Measurements from ENCODE around the gene RAPSN.
A peak's percentile ranks its signal among the peaks of the same experiment; 100 is the strongest.

The RAPSN gene

GRCh38 chr11:47448566-47449427 is at the start of gene RAPSN:
Gene RAPSN, minus strand, starts transcription at chr11:47449136. Its CDS starts 172 bp downstream, at chr11:47448964.
- Mint-ChIP-seq H3K36me3 (ENCODE audit: low read depth) (no peaks in the 10 kb centered on the region), H3K4me3 (no peak within 1 kb of the TSS), H3K27me3 (no peaks in the 10 kb centered on the region), H3K27ac (no peak within 1 kb of the TSS), H3K9me3 (no peaks in the 10 kb centered on the region), H3K4me1 (ENCODE audit: low read depth) (no peaks in the 10 kb centered on the region)

DNA sequence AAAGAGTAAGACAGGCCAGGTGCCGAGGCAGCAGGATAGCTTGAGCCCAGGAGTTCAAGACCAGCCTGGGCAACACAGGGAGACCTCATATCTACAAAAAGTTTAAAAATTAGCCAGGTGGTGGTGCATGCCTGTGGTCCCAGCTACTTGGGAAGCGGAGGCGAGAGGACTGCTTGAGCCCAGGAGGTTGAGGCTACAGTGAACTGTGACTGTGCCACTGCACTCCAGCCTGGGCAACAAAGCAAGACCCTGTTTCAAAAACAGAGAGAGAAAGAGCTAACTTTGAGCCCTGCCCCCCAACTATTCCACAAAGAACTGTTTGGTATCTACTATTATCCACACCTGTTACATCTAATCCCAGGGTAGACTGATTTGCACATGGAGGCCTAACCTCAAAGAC is 49.2 kb upstream of the RAPSN start:
- Mint-ChIP-seq H3K27me3 (no peaks in the 10 kb centered on the region), H3K9me3 (no peaks in the 10 kb centered on the region), H3K4me3 (no peak overlapping the region), H3K4me1 (ENCODE audit: low read depth) (peaks cover 43% of the 10 kb centered on the region), H3K27ac (peak overlapping the region; percentile 17), H3K36me3 (ENCODE audit: low read depth) (peaks cover 47% of the 10 kb centered on the region)

DNA sequence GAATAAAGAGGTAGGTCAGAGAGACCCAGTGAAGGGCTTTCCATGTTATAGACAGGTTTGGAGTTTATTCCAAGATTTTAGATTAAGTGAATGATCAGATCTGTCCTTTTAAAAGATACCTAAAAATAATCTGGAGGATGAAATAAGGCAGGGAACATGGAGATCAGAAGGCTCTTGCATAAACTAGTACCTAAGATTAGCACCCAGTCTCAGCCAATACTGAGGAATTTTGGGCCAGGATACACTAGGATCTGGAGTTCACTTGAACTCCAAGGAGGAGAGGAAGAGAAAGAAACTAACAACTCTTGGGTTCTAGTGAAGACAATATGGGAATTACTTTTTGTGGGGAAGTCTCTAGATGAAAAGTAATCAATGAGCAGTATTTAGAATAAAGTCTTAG is 47.9 kb upstream of the RAPSN start:
- H3K27ac Mint-ChIP-seq, result no peak overlapping the region
- H3K4me3 Mint-ChIP-seq, result no peak overlapping the region
- H3K9me3 Mint-ChIP-seq, result no peaks in the 10 kb centered on the region
- H3K4me1 Mint-ChIP-seq (ENCODE audit: low read depth), result peaks cover 41% of the 10 kb centered on the region
- peaks cover 42% of the 10 kb centered on the region for H3K36me3 Mint-ChIP-seq (ENCODE audit: low read depth)
- H3K27me3 Mint-ChIP-seq, result no peaks in the 10 kb centered on the region

DNA sequence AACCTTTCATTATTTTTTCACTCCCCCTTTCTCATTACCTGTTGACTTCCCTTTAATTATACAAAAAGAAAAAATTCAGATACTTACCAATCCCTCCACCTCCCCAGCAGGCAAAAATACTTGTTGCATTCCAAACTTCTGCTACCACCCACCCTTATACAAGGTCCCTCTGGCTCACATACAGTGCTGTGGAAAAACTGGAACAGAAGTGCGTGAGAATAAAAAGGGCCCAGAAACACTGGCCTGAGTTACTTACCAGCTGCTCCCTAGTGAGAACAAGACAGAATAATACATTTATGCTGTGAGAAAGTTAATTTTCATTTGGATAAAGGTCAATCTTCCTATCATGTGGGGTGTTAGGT is 46.9 kb upstream of the RAPSN start:
- H3K27me3 Mint-ChIP-seq, result no peaks in the 10 kb centered on the region
- no peak overlapping the region for H3K27ac Mint-ChIP-seq
- no peak overlapping the region for H3K4me3 Mint-ChIP-seq
- H3K36me3 Mint-ChIP-seq (ENCODE audit: low read depth), result peaks cover 36% of the 10 kb centered on the region
- H3K4me1 Mint-ChIP-seq (ENCODE audit: low read depth), result peaks cover 36% of the 10 kb centered on the region
- no peaks in the 10 kb centered on the region for H3K9me3 Mint-ChIP-seq

DNA sequence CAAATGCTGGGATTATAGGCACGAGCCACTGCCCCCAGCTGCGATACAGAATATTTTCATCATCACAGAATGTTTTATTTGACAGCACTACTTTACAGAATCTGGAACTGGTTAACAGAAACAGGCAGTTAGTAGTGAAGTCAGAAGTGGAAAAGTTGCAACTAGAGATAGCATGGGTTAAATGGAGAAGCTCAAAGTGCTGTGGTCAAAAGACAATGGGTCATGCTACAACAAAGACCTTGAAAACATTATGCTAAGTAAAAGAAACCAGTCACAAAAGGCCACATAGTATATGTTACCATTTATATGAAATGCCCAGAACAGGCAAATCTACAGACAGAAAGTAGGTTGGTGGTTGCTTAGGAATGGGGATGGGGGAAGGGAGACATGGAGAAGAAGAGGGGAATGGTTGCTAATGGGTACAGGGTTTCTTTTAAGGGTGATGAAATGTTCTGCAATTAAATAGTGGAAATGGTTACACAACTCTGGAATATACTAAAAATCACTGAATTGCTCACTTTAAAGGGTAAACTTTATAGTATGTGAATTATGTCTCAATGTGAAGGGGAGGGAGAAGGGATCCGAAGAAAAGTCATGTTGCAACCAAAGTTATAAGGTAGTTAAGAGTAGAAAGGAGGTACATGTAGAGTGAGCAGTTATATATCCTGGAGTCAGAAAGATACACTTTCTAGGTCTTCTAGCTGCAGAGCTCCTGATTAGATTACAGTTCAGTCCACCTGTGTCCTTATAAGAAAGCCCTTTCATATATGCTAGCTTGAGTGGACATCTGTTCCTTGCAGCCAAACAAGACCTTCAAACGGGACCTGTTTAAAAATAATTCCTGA is 46.3 kb upstream of the RAPSN start:
- H3K36me3 Mint-ChIP-seq (ENCODE audit: low read depth), result peaks cover 30% of the 10 kb centered on the region
- no peaks in the 10 kb centered on the region for H3K9me3 Mint-ChIP-seq
- H3K4me3 Mint-ChIP-seq, result no peak overlapping the region
- no peaks in the 10 kb centered on the region for H3K27me3 Mint-ChIP-seq
- H3K27ac Mint-ChIP-seq, result no peak overlapping the region
- H3K4me1 Mint-ChIP-seq (ENCODE audit: low read depth), result peaks cover 30% of the 10 kb centered on the region

GRCh38 chr11:47489395-47489755 is 40.4 kb upstream of the RAPSN start:
- H3K9me3 Mint-ChIP-seq, result no peaks in the 10 kb centered on the region
- H3K4me3 Mint-ChIP-seq, result no peak overlapping the region
- peak overlapping the region; percentile 37 for H3K27ac Mint-ChIP-seq
- H3K27me3 Mint-ChIP-seq, result no peaks in the 10 kb centered on the region
- H3K36me3 Mint-ChIP-seq (ENCODE audit: low read depth), result peaks cover 54% of the 10 kb centered on the region
- peaks cover 39% of the 10 kb centered on the region for H3K4me1 Mint-ChIP-seq (ENCODE audit: low read depth)

DNA sequence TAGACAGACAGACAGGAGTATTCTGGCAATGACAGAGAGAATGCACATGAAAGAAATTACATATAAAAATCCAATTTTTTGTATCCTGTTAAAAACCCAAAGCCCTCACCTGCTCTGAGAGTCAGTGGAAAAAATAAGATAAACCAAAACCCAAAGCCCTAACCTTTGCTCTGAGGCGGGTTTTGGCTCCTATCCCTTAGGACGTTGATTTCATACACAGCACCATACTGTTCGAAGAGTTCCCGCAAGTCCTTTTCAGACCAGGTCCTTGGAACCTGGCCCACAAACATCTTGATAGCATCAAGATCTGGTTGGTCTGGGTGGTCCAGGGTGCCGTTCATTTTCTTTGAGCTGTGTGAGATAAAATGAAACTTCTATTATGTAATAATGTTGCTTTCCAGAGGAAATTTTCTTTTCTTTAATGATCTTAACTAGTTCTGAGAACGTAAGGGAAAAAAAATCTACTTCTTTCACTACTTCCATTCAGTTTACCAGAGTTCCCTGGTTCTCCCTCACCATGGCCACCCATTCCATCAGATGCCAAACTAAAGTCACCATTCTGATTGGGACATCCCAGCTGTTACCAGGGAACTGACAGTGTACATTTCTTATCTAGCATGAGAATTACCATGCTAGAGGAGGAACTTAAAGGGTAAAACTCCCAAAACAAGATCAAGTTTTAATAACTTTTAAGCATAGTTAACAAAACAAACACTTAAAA is 39.9 kb upstream of the RAPSN start:
- Mint-ChIP-seq H3K4me3 (no peak overlapping the region), H3K27me3 (no peaks in the 10 kb centered on the region), H3K9me3 (no peaks in the 10 kb centered on the region), H3K27ac (peak overlapping the region; percentile 37), H3K36me3 (ENCODE audit: low read depth) (peaks cover 54% of the 10 kb centered on the region), H3K4me1 (ENCODE audit: low read depth) (peaks cover 36% of the 10 kb centered on the region)

DNA sequence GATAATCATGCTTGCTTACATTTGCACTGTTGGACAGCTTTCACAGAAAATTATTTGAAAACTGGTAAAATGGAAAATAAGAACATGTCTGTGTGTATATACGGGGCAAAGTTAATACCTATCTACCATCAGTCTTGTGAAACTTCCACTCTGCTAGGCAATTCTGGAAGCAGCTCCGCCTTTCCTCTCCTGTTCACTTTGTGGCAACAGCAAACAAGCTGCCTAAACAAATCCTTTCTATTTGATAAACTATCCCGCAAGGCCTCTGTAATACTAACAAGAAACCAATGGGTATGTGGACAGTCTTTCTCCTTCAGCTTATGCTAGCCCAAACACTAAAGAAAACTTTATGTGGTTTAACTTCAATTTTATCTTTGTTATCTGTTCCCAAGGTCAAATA is 39.2 kb upstream of the RAPSN start:
- H3K9me3 Mint-ChIP-seq, result no peaks in the 10 kb centered on the region
- peaks cover 32% of the 10 kb centered on the region for H3K4me1 Mint-ChIP-seq (ENCODE audit: low read depth)
- peak overlapping the region; percentile 9 for H3K27ac Mint-ChIP-seq
- no peaks in the 10 kb centered on the region for H3K27me3 Mint-ChIP-seq
- H3K36me3 Mint-ChIP-seq (ENCODE audit: low read depth), result peaks cover 58% of the 10 kb centered on the region
- no peak overlapping the region for H3K4me3 Mint-ChIP-seq

DNA sequence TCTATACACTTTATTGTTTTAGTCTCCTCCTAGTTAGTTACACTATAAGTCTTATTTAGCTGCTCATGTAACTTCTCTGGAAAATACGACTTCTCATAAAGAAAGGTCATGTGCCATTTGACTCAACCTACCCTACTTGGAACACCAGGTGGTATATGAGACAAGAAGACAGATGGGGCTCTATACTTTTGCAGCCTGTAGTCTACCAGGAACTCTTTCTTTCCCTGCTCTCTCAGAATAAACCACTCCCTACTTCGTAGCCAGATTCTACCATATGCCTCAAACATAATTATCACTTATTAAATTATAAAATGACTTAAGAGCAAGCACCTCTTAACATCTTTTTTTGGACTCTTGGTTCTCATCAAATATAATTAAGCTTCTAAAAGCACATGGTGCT is 38.5 kb upstream of the RAPSN start:
- peaks cover 29% of the 10 kb centered on the region for H3K4me1 Mint-ChIP-seq (ENCODE audit: low read depth)
- no peaks in the 10 kb centered on the region for H3K9me3 Mint-ChIP-seq
- H3K36me3 Mint-ChIP-seq (ENCODE audit: low read depth), result peaks cover 58% of the 10 kb centered on the region
- peak overlapping the region; percentile 72 for H3K27ac Mint-ChIP-seq
- no peak overlapping the region for H3K4me3 Mint-ChIP-seq
- H3K27me3 Mint-ChIP-seq, result no peaks in the 10 kb centered on the region

DNA sequence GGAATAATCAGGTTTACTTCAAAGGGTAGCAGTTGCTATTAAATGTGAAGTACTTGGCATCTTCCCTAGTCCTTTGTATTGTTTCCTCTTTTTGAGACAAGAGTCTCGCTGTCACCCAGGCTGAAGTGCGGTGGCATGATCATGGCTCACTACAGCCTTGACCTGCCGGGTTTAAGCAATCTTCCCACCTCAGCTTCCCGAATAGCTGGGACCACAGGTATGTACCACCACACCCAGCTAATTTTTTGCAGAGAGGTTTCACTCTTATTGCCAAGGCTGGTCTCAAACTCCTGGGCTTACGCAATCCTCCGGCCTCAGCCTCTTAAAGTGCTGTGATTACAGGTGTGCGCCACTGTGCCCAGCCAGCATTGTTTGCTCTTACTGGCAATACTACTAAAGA is 36.2 kb upstream of the RAPSN start:
- Mint-ChIP-seq H3K4me3 (no peak overlapping the region), H3K9me3 (no peaks in the 10 kb centered on the region), H3K36me3 (ENCODE audit: low read depth) (peaks cover 79% of the 10 kb centered on the region), H3K27ac (no peak overlapping the region), H3K27me3 (no peaks in the 10 kb centered on the region), H3K4me1 (ENCODE audit: low read depth) (peaks cover 29% of the 10 kb centered on the region)

- H3K9me3 Mint-ChIP-seq, result no peaks in the 10 kb centered on the region
- peaks cover 88% of the 10 kb centered on the region for H3K36me3 Mint-ChIP-seq (ENCODE audit: low read depth)
Observed at GRCh38 chr11:47483457-47483856, 34.5 kb upstream of the RAPSN start.

DNA sequence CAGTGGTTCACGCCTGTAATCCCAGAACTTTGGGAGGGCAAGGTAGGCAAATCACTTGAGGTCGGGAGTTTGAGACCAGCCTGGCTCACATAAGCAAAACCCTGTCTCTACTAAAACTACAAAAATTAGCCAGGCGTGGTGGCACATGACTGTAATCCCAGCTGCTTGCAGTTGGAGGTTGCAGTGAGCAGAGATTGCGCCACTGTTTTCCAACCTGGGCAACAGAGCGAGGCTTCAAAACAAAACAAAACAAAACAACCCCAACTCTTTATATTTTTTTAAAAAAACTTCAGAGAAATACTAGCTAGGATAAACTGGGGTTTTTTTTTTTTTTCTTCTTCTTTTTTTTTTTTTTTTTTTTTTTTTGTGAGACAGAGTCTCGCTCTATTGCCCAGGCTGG is 31.8 kb upstream of the RAPSN start:
- Mint-ChIP-seq H3K4me3 (no peak overlapping the region), H3K27ac (no peak overlapping the region), H3K36me3 (ENCODE audit: low read depth) (peaks cover 80% of the 10 kb centered on the region), H3K4me1 (ENCODE audit: low read depth) (peaks cover 4% of the 10 kb centered on the region), H3K9me3 (no peaks in the 10 kb centered on the region), H3K27me3 (no peaks in the 10 kb centered on the region)

More at GRCh38 chr11:47483457-47483856, 34.5 kb upstream of the RAPSN start:
- Mint-ChIP-seq H3K4me1 (ENCODE audit: low read depth) (peaks cover 18% of the 10 kb centered on the region), H3K4me3 (no peak overlapping the region), H3K27ac (no peak overlapping the region), H3K27me3 (no peaks in the 10 kb centered on the region)

DNA sequence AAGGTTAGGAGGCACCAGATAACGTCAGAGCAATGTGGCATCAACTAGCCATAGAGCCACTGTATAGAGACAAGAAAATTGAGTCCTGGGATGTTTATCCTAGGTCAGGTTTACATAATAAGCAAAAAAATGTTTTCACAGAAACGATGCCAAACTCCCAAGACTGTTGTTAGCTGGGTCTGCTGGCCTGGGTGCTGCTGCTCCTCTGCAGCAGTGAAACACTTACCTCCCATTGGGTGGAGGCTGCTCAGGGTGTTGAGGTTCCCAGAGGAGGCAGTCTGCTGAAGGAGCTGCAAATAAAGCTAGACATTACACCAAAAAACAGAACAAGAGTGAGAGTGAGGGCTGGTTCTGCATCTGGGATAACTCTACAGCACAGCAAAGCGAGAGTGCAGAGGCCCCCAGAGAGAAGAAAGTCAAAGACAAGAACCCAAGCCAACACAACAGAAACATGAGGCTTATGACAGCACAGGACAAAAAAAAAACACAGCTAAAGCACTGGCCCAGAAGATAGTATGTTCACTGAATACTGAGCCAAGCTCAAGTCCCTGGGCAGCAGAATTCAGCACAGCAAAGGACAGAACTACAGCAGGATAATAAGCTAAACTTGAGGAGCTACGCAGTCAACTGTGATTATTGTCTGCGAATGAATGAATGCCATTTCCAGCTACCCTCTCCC is 29.9 kb upstream of the RAPSN start:
- Mint-ChIP-seq H3K36me3 (ENCODE audit: low read depth) (peaks cover 84% of the 10 kb centered on the region), H3K4me3 (no peak overlapping the region), H3K4me1 (ENCODE audit: low read depth) (peaks cover 4% of the 10 kb centered on the region), H3K9me3 (no peaks in the 10 kb centered on the region), H3K27ac (no peak overlapping the region), H3K27me3 (no peaks in the 10 kb centered on the region)

DNA sequence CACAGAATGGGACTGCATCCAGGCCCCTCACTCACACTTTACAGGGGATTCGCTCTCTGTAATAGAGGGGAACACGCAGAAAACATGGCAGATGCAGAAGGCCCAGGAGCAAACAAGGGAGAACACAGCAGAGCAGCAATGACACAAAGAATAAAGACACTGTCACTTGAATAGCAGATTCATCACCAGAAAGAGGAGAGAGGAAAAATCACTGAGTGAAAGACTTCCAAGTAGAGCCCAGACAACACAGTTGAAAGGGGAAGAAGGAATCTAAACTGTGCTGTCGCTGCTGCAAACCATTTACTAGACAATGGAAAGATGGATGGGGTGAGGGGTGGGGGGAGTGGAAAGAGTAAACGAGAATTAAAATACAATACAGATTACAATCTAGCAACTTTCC is 28.8 kb upstream of the RAPSN start:
- H3K36me3 Mint-ChIP-seq (ENCODE audit: low read depth), result peaks cover 84% of the 10 kb centered on the region
- no peak overlapping the region for H3K4me3 Mint-ChIP-seq
- no peaks in the 10 kb centered on the region for H3K27me3 Mint-ChIP-seq
- peaks cover 4% of the 10 kb centered on the region for H3K4me1 Mint-ChIP-seq (ENCODE audit: low read depth)
- peak overlapping the region; percentile 81 for H3K27ac Mint-ChIP-seq
- H3K9me3 Mint-ChIP-seq, result no peaks in the 10 kb centered on the region
